ENCODE data around the gene TESK1.
"Not testable (repeated sequence)": the region's sequence is repeated elsewhere in the genome, so short reads cannot be mapped to it uniquely, and the experiment has no call there.

GRCh38 chr9:35583521-35583920 is 21.5 kb upstream of the TESK1 start:
- not testable (repeated sequence) for TF ChIP-seq EZH2phosphoT487 (IDR thresholded peaks at IDR 0.05; ENCODE audit: unreplicated experiment); POLR2AphosphoS5 (IDR thresholded peaks at IDR 0.05; ENCODE audit: low read depth); CREB1 (CRISPR knock-in tag; IDR thresholded peaks at IDR 0.05; ENCODE audit: low read depth); EZH2 (IDR thresholded peaks at IDR 0.05; ENCODE audit: low read depth, unreplicated experiment); JUNB (IDR thresholded peaks at IDR 0.05; ENCODE audit: unreplicated experiment); ZNF114 (CRISPR knock-in tag; IDR thresholded peaks at IDR 0.05); STAT1 (IDR thresholded peaks at IDR 0.05; ENCODE audit: unreplicated experiment); ZNF331 (CRISPR knock-in tag; IDR thresholded peaks at IDR 0.05; ENCODE audit: low read depth)
- TF ChIP-seq, protein P1, sequence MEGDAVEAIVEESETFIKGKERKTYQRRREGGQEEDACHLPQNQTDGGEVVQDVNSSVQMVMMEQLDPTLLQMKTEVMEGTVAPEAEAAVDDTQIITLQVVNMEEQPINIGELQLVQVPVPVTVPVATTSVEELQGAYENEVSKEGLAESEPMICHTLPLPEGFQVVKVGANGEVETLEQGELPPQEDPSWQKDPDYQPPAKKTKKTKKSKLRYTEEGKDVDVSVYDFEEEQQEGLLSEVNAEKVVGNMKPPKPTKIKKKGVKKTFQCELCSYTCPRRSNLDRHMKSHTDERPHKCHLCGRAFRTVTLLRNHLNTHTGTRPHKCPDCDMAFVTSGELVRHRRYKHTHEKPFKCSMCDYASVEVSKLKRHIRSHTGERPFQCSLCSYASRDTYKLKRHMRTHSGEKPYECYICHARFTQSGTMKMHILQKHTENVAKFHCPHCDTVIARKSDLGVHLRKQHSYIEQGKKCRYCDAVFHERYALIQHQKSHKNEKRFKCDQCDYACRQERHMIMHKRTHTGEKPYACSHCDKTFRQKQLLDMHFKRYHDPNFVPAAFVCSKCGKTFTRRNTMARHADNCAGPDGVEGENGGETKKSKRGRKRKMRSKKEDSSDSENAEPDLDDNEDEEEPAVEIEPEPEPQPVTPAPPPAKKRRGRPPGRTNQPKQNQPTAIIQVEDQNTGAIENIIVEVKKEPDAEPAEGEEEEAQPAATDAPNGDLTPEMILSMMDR (conservative IDR thresholded peaks at IDR 0.05; ENCODE audit: low read depth in 2 of 2), result not testable (repeated sequence)
- TF ChIP-seq, protein P2, sequence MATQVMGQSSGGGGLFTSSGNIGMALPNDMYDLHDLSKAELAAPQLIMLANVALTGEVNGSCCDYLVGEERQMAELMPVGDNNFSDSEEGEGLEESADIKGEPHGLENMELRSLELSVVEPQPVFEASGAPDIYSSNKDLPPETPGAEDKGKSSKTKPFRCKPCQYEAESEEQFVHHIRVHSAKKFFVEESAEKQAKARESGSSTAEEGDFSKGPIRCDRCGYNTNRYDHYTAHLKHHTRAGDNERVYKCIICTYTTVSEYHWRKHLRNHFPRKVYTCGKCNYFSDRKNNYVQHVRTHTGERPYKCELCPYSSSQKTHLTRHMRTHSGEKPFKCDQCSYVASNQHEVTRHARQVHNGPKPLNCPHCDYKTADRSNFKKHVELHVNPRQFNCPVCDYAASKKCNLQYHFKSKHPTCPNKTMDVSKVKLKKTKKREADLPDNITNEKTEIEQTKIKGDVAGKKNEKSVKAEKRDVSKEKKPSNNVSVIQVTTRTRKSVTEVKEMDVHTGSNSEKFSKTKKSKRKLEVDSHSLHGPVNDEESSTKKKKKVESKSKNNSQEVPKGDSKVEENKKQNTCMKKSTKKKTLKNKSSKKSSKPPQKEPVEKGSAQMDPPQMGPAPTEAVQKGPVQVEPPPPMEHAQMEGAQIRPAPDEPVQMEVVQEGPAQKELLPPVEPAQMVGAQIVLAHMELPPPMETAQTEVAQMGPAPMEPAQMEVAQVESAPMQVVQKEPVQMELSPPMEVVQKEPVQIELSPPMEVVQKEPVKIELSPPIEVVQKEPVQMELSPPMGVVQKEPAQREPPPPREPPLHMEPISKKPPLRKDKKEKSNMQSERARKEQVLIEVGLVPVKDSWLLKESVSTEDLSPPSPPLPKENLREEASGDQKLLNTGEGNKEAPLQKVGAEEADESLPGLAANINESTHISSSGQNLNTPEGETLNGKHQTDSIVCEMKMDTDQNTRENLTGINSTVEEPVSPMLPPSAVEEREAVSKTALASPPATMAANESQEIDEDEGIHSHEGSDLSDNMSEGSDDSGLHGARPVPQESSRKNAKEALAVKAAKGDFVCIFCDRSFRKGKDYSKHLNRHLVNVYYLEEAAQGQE (IDR thresholded peaks at IDR 0.05; ENCODE audit: unreplicated experiment), result not testable (repeated sequence)
